MCF 10A (cell line): ENCODE results near the gene NTF4. TPM values are rescaled to one million over a fixed set of nuclear protein-coding genes. Genes with fewer than 3 reads are reported as not detected.

Experiments used
- BruUV-seq: library from RNA; stranded (reverse); fragments of 400-500 nt; replicated peaks from 2 replicates; lab custom pipeline; 2021; lab: Mats Ljungman, UMichigan
- CTCF ChIA-PET: fragments of 300-600 bp; sonication (Branson Sonifier 250); formaldehyde crosslinking; extraction: SDS; loops from one replicate; lab custom pipeline; 2021; ENCODE audit warnings: antibody characterized with exemption, inconsistent platforms; lab: Yijun Ruan, JAX
- POLR2A ChIA-PET: fragments of 300-600, 350-650 bp; sonication (Branson Sonifier 250); formaldehyde crosslinking; extraction: SDS; loops from one replicate; lab custom pipeline; 2020; ENCODE audit warnings: antibody characterized with exemption, inconsistent platforms; lab: Yijun Ruan, JAX
- DNase-seq: peaks from one replicate; pipeline ENCODE4 v3.0.0-alpha.2; 2018; ENCODE audit not compliant: unreplicated experiment
- H3K27ac Mint-ChIP-seq: one replicate; pipeline ENCODE4 v1.8.0; 2022; ENCODE audit warnings: mild to moderate bottlenecking, low read depth, mixed read lengths; ENCODE audit not compliant: unreplicated experiment
- H3K27me3 Mint-ChIP-seq: one replicate; pipeline ENCODE4 v1.8.0; 2022; ENCODE audit warnings: mixed read lengths; ENCODE audit not compliant: insufficient read depth, unreplicated experiment
- H3K36me3 Mint-ChIP-seq: one replicate; pipeline ENCODE4 v1.8.0; 2022; ENCODE audit warnings: mild to moderate bottlenecking, moderate library complexity, mixed read lengths; ENCODE audit not compliant: insufficient read depth, unreplicated experiment
- H3K4me1 Mint-ChIP-seq: one replicate; pipeline ENCODE4 v1.8.0; 2022; ENCODE audit warnings: mixed read lengths; ENCODE audit not compliant: insufficient read depth, unreplicated experiment
- H3K4me3 Mint-ChIP-seq: one replicate; pipeline ENCODE4 v1.8.0; 2022; ENCODE audit warnings: mild to moderate bottlenecking, moderate library complexity, mixed read lengths; ENCODE audit not compliant: unreplicated experiment
- H3K9me3 Mint-ChIP-seq: one replicate; pipeline ENCODE4 v1.8.0; 2022; ENCODE audit warnings: mixed read lengths; ENCODE audit not compliant: unreplicated experiment
- CTCF ChIP-seq: fragments of 200-600 bp; IDR thresholded peaks from one replicate; pipeline ENCODE4 v1.8.0; 2022; ENCODE audit warnings: antibody characterized with exemption, mild to moderate bottlenecking; ENCODE audit not compliant: unreplicated experiment
- intact Hi-C: fragments of 100-400 bp; cut with micrococcal nuclease; formaldehyde crosslinking; loops from 2 replicates; pipeline ENCODE4 v1.14.1; 2022
- total RNA-seq: library from RNA; stranded (reverse); gene quantifications from 2 replicates; pipeline ENCODE4 v1.2.3, GENCODE V29; 2022

NTF4 gene
- total RNA-seq, 1 experiment from 2014 or later, result 7.8 TPM

- intact Hi-C loops, result no loop called here
- Mint-ChIP-seq H3K36me3 (peaks cover 60% of the 10 kb centered on the region), H3K4me1 (peaks cover 8% of the 10 kb centered on the region), H3K4me3 (no peak overlapping the region), H3K27me3 (no peaks in the 10 kb centered on the region), H3K9me3 (no peaks in the 10 kb centered on the region), H3K27ac (no peak overlapping the region)
- no peak for TF ChIP-seq CTCF
- ChIA-PET CTCF (no interaction called here), POLR2A (no interaction called here)
- DNase-seq, result no peak
- BruUV-seq, result TSS peak; percentile 14
Observed at GRCh38 chr19:49014870-49015255, 49.8 kb downstream of the NTF4 start.

GRCh38 chr19:49014123-49014869, 50.3 kb downstream of the NTF4 start:
- ChIA-PET CTCF (interaction anchor here (0.6 to 3.0 kb wide), 4 partner anchors 12 to 59 kb away, joined by 3 to 17 read pairs (median 8); no protein-coding TSS in a partner anchor), POLR2A (interaction anchor here (0.9 kb wide), 1 partner anchor 84 kb away, joined by 4 read pairs; no protein-coding TSS in a partner anchor)
- no peak for TF ChIP-seq CTCF

GRCh38 chr19:49011194-49011593, 53.4 kb downstream of the NTF4 start:
- ChIA-PET POLR2A (no interaction called here), CTCF (interaction anchor here (0.6 kb wide), 1 partner anchor 336 kb away, joined by 3 read pairs; no protein-coding TSS in a partner anchor)
- peaks cover 69% of the 10 kb centered on the region for H3K36me3 Mint-ChIP-seq
- TF ChIP-seq CTCF, result no peak
- H3K27me3 Mint-ChIP-seq, result no peaks in the 10 kb centered on the region
- DNase-seq, result no peak
- no peak overlapping the region for H3K4me3 Mint-ChIP-seq
- intact Hi-C loops, result no loop called here
- H3K4me1 Mint-ChIP-seq, result no peaks in the 10 kb centered on the region
- H3K9me3 Mint-ChIP-seq, result no peaks in the 10 kb centered on the region
- H3K27ac Mint-ChIP-seq, result no peak overlapping the region
- BruUV-seq, result no TSS peak

More at GRCh38 chr19:49014123-49014869, 50.3 kb downstream of the NTF4 start:
- Mint-ChIP-seq H3K4me1 (peaks cover 5% of the 10 kb centered on the region), H3K4me3 (no peak overlapping the region), H3K27me3 (no peaks in the 10 kb centered on the region), H3K9me3 (no peaks in the 10 kb centered on the region), H3K27ac (no peak overlapping the region), H3K36me3 (peaks cover 65% of the 10 kb centered on the region)
- no peak for DNase-seq
- intact Hi-C loops, result no loop called here
- no TSS peak for BruUV-seq

Other genes with a start within 250 kb of the NTF4 start
- gene HSD17B14, start 228.3 kb downstream of the NTF4 start, total RNA-seq, result 0.26 and 0.32 TPM in 2 replicates
- 10.1 and 11.9 TPM in 2 replicates for gene PLEKHA4, start 196.2 kb downstream of the NTF4 start, total RNA-seq
- 207 and 248 TPM in 2 replicates for gene PPP1R15A, start 192.4 kb downstream of the NTF4 start, total RNA-seq
- not detected in 2 replicates for gene TULP2, start 166.1 kb downstream of the NTF4 start, total RNA-seq
- gene NUCB1, start 164.5 kb downstream of the NTF4 start, total RNA-seq, result 61.4 and 76.8 TPM in 2 replicates
- not detected in 2 replicates for gene DHDH, start 131.1 kb downstream of the NTF4 start, total RNA-seq
- gene BAX, start 109.9 kb downstream of the NTF4 start, total RNA-seq, result 130 and 152 TPM in 2 replicates
- gene FTL, start 99.5 kb downstream of the NTF4 start, total RNA-seq, result 275 and 390 TPM in 2 replicates
- 29.7 and 42.7 TPM in 2 replicates for gene GYS1, start 71.5 kb downstream of the NTF4 start, total RNA-seq
- 126 and 156 TPM in 2 replicates for gene RUVBL2, start 70.9 kb downstream of the NTF4 start, total RNA-seq
- not detected in 2 replicates for gene LHB, start 47.7 kb downstream of the NTF4 start, total RNA-seq
- not detected in 2 replicates for gene CGB3, start 40.5 kb downstream of the NTF4 start, total RNA-seq
- not detected in 2 replicates for gene CGB2, start 32.9 kb downstream of the NTF4 start, total RNA-seq
- gene CGB1, start 27.9 kb downstream of the NTF4 start, total RNA-seq, result not detected in 2 replicates
- gene CGB5, start 21.0 kb downstream of the NTF4 start, total RNA-seq, result not detected in 2 replicates
- gene CGB8, start 15.7 kb downstream of the NTF4 start, total RNA-seq, result 1.3 TPM in 1 of 2 replicates, not detected in the other
- gene CGB7, start 7.1 kb downstream of the NTF4 start, total RNA-seq, result 2.3 and 2.5 TPM in 2 replicates
- not detected in 2 replicates for gene KCNA7, start 7.9 kb upstream of the NTF4 start, total RNA-seq
- 199 and 200 TPM in 2 replicates for gene SNRNP70, start 20.6 kb upstream of the NTF4 start, total RNA-seq
- gene LIN7B, start 49.6 kb upstream of the NTF4 start, total RNA-seq, result 2.6 and 3.2 TPM in 2 replicates
- 2.4 and 3.2 TPM in 2 replicates for gene C19orf73, start 54.3 kb upstream of the NTF4 start, total RNA-seq
- gene PPFIA3, start 54.7 kb upstream of the NTF4 start, total RNA-seq, result 6.7 and 8.0 TPM in 2 replicates
- gene HRC, start 90.6 kb upstream of the NTF4 start, total RNA-seq, result not detected in 2 replicates
- gene TRPM4, start 93.0 kb upstream of the NTF4 start, total RNA-seq, result 21.2 and 21.4 TPM in 2 replicates